GM21737 (cell line): ENCODE measurements around the gene CAPRIN1.
A peak's percentile ranks its signal among the peaks of the same experiment; 100 is the strongest.
"Not testable (repeated sequence)": the region's sequence is repeated elsewhere in the genome, so short reads cannot be mapped to it uniquely, and the experiment has no call there.

Experiments used
- ATAC-seq: cut with Tn5 transposase; IDR thresholded peaks from one replicate; pipeline ENCODE4 v1.9.1; 2021; ENCODE audit warnings: mild to moderate bottlenecking, moderate library complexity; ENCODE audit not compliant: unreplicated experiment

The CAPRIN1 gene

DNA sequence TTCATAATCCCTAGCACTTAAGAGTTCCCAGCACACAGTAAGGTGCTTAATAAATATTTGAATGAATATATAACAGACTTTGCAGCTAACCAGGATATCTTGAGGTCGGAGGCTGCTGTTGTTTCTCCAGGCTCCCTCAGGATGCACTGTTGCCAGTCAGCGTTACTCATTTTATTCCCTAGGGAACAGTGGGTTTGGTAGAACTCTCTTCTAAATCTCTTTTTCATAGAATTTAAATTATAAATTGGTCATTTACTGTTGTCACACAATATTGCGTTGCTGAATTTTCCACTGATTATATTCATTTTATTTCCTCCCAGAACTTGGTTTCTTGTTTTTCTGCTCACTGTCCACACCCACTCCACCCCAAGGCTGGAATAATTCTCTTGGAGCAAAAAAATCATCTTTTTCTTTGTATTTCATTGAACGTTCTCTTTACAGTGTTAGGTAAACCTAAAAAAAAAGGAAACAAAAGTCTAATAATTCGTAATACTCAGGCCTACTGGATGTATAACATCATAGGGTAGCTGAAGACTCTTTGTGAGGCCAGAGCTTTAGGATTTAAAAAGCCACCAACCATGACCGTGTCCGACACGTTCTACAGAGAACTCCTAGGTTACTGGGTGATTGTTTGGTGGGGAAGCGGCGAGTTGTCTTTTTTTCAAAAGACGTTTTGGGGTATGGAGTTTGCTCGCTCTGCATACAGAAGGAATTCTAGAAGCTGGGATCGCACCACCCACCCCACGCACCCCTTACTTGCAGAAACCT, 766 bp upstream of the CAPRIN1 start:
- ATAC-seq, result no peak

DNA sequence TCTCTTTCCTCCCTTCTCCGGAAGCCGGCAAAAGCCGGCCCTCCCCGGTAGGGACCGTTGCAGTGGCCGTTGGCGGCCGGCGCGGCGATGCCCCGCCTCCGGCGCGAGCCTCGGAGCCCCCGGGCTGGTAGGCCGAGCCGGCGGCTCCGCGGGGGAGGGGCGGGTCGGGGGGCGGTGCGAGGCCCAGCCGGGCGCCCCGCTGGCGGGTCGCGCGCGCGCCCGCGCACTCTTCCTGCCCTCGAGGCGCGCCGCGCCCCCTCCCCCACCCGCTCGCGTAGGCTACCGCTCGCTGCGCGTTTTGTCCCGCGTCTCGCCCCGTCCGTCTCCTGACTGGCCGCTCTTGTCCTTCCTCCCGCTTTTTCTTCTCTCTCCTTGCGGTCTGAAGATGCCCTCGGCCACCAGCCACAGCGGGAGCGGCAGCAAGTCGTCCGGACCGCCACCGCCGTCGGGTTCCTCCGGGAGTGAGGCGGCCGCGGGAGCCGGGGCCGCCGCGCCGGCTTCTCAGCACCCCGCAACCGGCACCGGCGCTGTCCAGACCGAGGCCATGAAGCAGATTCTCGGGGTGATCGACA, 591 bp downstream of the CAPRIN1 start:
- ATAC-seq, result peak; percentile 55

DNA sequence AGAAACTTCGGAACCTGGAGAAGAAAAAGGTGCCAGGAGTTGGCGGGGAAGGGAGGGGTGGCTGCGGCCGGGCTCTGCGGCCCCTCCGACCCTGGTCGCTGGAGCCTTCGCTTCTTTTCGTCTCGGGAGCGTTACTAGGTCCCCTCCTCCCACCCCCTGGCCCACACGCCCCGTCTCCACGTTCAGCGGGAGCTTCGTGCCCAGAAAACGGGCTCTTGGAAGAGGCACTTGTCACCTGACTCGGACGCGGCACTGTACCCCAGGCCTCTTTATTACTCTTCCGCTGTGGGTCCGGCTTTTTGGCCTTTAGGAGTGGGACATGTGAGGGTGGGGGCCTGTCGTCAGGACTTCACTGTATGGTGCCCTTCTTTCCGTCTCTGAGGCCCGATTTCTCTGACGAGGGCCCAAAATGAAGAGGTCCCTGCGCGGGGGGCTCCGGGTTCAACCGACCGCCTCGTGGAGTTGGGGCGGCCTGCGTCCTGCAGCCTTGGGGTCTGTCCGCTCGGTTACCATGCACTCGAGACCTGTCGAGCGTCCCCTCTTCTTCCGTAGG, 1.2 kb downstream of the CAPRIN1 start:
- ATAC-seq, result no peak

DNA sequence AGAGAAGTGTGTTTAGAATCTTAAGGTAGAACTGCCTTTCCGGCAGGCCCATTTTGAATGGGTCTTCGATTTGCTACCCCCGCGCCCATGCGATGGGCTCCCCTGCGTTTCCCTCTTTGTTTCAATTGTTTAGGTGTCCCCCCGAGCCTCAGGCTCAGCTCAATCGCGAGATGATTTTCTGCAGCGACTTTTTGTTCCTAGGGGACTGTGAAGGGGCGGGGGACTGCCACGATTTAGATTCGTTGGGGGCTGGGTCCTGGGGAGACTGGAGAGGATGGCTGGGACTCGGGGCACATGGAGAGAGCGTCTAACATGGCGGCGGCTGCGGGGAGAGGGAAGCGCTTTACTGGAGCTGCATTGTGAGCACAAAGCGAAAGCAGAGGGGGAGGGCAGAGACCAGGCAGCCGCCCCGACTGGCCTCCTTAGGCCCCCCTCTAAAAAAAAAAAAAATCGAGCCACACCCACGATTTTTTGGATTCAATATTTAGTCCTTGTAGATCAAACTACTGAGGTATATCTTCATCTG, 1.7 kb downstream of the CAPRIN1 start:
- peak; percentile 30 for ATAC-seq

DNA sequence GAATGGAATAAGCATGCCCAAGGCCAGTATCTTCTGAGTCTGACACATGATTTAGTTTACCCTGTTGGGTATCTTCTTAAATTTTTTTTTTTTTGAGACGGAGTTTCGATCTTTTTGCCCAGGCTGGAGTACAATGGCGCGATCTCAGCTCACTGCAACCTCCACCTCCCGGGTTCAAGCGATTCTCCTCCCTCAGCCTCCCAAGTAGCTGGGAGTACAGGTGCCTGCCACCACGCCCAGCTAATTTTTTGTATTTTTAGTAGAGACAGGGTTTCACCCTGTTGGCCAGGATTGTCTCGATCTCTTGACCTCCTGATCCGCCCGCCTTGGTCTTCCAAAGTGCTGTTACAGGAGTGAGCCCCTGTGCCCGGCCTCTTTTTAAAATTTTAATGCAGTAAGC, 2.8 kb downstream of the CAPRIN1 start:
- ATAC-seq, result not testable (repeated sequence)

DNA sequence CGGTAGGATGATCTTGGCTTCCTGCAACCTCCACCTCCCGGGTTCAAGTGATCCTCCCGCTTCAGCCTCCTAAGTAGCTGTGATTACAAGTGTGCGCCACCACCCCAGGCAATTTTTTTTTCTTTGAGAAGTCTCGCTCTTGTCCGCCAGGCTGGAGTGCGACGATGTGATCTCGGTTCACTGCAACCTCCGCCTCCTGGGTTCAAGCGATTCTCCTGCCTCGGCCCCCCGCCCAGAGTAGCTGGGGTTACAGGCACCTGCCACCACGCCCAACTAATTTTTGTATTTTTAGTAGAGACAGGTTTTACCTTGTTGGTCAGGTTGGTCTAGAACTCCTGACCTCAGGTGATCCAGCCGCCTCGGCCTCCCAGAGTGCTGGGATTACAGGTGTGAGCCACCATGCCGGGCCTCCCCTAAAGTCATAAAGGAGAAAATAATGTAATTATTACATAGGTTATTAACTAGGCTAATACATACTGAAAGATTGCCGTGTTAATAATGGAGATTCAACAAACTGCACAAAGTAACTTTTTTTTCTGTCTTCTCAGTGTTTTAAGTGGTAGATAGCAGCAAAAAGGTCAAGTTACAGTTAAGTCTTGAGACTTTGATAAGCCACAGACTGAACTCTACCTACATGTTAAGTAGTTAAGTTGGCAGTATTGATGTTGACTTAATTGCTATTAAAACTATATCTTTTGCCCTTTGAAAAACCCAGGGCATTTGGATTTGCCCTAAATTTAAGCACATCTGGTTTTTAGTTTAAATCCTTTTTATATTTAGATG, 3.9 kb downstream of the CAPRIN1 start:
- ATAC-seq, result no peak

DNA sequence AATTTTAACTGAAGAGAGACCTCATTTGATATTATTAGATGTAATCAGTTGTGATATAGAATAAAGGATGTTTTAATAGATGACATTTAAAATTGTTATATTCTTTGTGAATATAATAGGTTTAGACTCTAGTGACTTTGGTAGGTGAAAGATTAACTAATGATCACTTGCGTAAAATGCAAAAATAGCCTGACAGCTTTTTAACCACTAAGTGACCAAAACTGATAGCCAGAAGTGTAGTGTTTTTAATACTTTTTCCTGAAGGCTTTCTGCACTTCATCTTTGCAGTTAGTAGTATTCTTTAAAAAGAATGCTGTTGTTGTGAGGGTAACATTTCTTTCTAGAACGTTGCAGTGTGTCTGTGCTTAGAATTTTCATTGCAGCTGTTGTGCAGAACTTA, 5.1 kb downstream of the CAPRIN1 start:
- no peak for ATAC-seq

DNA sequence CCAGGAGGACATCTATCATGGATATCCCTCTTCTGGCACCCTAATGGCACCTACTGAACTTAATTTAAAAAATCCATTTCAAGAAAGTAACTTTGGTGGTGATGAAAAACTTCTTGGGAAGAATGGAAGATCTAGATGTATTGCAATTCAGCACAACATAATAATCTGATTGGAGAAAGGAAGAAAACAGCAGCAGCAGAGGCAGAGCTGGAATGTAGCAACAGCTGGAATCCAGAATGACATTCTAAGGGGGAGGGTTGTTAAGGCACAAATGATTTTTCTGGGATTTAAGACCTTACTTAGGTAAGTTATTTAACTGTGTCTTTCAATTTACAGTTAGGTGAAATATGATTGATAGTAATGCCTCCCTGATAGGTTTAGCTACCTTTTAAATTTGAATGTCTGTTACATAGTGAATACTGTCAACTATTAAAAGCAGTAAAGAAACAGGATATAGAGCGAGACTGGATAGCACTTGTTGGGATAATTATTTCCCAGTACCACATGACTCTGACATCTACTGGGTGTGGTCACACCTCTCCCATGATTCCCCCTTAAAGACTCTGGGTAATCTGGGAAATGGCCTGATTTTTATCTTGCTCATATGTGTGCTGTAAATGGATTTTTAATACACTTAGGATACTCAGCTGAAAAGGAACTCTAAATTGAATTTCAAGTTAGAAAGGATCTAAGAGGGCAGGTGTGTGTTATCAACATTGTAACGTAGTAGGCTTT, 11.7 kb downstream of the CAPRIN1 start:
- no peak for ATAC-seq

DNA sequence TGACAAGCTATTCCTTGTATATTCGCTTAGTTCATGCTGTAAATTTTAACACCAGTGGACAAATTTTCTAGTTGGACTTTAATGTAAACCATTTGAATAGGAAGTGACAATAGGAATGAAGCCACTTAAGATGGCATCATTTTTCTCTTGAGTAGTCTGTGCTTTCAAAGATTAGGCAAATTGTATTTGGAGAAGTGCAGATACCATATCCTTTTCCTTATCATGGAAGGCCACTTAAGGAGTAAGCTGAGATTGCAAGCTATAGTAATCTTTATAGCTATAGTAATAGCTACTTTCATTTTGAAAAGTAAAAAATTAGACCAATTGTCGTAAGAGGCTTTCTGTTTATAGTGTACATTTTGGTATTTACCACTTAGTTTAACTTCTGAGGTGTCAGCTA, 12.8 kb downstream of the CAPRIN1 start:
- no peak for ATAC-seq

DNA sequence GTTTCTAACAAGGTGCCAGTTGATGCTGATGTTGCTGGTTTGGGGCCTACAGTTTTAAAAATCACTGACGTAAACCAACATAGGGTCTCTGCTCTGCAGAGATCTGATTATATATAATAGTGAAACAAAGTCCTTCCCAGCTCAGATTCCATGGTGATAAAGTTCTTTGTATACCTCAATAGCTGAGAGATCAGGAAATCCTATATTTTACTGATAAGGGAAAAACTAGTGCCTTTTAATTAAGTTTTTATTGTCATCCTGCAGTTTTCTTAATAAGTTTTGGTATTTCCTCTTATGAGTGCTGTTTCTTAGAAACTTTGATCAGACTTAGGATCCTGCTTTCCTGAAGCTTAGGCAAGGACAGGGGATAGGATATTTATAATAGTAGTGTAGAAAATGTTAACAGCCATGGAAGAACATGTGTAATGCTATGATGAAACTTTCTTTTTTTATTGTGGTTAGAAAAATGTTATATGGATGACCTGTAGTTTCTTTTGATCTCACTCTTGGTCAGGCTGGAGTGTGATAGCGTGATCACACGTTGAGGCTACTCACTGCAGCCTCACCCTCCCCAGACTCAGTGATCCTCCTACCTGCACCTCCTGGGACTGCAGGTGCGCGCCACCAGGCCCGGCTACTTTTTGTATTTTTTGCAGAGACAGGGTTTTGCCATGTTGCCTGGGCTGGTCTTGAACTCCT, 14.1 kb downstream of the CAPRIN1 start:
- ATAC-seq, result no peak

DNA sequence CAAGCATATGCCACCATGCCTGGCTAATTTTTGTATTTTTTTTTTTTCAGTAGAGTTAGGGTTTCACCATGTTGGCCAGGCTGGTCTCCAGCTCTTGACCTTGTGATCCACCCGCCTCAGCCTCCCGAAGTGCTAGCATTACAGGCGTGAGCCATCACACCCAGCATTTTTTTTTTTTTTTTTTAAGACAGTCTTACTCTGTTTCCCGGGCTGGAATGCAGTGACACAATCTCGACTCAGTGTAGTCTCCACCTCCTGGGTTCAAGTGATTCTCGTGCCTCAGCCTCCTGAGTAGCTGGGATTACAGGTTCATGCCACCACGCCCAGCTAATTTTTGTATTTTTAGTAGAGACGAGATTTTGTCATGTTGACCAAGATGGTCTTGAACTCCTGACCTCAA, 15.2 kb downstream of the CAPRIN1 start:
- not testable (repeated sequence) for ATAC-seq

DNA sequence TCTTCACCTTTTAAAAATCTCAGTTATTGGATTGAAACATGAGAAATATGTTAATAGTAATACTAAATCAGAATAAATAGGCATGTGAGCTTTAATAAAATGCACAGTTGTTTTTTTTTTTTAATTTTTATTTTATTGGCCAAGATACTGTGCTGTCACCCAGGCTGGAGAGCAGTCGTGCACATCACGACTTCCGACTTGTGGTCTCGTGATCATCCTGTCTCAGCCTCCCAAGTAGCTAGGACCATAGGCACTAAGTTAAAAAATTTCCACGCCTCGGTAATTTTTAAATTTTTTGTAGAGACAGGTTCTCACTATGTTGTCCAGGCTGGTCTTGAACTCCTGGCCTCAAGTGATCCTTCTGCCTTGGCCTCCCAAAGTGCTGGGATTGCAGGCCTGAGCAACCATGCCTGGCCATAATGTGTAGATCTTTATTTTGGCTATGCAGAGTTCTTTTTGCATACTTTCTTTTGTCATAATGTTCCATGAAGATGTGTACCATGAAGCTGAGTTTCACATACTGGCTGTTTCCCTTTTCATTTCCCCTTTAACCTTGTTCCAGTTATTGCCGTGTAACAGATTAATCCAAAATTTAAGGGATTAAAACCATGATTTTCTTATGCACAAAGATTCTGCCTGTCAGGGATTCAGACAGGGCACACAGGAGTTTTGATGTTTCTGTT, 16.0 kb downstream of the CAPRIN1 start:
- ATAC-seq, result no peak

DNA sequence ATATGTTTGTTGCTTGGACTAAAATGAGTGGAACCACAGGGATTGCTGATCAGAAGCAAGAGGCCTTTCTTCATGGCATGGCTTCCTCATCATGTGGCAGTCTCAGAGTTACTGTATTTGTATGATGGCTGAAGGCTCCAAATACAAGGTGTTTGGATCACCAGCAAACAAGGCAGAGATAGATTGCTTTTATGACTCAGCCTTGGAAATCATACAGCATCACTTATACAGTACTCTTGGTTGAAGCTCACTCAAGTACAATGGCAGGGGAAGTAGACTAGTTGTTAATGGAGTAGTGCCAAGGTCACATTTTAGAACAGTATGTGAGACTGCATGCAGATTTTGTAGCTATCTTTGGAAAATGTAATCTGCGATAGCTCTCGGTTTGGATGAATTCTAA, 16.6 kb downstream of the CAPRIN1 start:
- no peak for ATAC-seq

DNA sequence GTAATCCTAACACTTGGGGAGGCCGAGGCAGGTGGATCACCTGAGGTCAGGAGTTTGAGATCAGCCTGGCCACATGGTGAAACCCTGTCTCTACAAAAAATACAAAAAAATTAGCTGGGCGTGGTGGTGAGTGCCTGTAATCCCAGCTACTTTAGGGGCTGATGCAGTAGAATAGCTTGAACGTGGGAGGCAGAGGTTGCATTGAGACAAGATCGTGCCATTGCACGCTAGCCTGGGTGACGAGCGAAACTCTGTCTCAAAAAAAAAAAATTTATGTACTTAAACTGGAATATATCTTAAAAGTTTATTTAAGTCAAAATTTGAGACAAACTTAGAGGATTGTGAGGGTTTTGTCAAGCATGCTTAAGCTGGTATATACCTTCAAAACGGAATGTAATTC, 19.8 kb downstream of the CAPRIN1 start:
- not testable (repeated sequence) for ATAC-seq

DNA sequence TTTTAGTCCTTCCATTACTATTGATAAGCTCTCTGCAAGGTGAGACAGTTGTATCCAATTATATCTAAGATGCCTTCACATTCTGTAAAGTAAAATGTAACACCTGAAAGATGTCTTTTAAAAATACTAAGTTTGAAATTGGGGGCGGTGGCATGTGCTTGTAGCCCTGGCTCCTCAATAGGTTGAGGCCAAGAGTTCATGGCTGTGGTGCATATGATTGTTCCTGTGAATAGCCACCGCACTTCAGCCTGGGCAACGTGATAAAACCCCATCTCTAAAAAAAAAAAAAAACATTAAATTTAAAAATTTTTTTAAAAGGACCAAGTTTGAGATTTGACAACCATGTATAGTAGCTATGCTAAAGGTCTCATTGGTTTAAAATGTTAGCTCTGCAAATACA, 20.5 kb downstream of the CAPRIN1 start:
- no peak for ATAC-seq

DNA sequence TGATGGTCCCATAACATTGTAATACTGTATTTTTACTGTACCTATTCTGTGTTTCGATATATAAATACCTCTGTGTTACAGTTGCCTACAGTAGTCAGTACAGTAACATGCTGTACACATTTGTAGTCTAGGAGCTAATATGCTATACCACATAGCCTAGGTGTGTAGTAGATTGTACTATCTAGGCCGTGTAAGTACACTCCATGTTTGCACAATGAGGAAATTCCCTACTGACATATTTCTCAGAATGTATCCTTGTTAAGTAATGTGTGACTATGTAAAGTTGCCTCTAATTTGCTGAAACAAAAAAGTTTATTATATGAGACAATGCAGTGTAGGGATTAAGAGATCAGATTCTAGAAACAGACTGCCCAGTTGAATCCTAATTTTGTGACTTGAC, 21.3 kb downstream of the CAPRIN1 start:
- ATAC-seq, result no peak

DNA sequence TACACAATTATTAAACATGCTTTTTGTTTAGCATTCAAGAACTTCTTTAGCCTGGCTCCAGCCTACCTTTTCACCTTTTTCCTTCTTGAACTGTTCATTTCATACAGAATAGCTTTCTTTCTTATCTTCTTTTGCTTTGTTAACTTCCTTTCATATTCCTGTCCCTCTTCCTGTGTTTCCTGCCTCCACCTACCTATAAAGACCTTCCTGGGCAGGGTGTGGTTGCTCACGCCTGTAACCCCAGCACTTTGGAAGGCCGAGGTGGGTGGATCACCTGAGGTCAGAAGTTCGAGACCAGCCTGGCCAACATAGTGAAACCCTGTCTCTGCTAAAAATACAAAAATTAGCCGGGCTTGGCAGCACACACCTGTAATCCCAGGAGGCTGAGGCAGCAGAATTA, 22.9 kb downstream of the CAPRIN1 start:
- no peak for ATAC-seq

DNA sequence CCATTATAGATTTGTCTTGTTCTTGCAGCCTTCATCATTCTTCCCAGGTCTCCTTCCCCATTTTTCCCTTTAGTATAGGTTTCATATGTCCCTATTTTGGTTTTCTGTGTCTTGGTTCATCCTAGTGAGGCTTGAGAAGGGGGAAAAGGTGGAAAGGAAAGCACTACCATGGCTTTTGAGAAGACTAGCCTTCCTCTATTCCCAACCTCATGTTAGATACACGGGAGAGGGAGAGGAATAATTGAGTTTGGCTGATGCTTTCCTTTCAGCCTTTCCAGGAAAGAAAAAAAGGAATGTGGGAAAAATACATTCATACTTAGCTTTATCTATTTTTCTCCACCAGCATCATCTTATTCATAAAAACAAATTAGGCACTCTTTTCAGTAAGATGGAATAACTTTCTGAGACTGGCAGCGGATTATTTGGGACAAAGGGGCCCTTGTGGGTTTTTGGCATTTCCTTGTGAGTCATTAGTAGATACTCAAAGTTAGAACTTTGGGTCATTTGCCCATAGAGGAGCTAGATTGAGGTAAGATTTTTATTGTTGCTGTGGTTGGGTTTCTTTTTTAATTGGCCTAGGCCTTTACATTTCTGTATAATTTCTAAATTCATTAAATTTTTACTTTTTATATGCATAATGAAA, 23.8 kb downstream of the CAPRIN1 start:
- ATAC-seq, result no peak

DNA sequence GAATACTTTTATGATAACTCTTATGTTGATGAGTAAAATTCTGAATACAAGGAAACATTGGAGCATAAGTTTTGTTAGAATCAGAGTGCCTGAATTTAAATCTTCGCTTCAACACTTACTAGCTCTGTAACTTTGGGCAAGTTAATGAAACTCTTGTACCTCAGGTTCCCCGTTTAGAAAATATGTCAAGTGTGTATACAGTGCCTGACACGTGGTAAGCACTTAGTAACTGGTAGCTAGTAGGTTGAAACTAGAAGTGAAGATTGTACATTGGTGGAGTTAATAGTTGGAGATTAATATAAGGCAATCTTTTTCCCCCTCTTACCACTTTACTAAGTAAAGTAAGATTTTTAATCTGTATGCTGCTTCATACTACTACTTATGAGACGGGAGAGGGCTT, 29.1 kb downstream of the CAPRIN1 start:
- no peak for ATAC-seq
